HG02623 (cell line): ENCODE measurements around the gene BFSP2.
"Not testable (repeated sequence)": the region's sequence is repeated elsewhere in the genome, so short reads cannot be mapped to it uniquely, and the experiment has no call there.

ENCODE experiments used
- ATAC-seq: cut with Tn5 transposase; IDR thresholded peaks from one replicate; pipeline ENCODE4 v1.9.1; 2021; ENCODE audit warnings: moderate library complexity; ENCODE audit not compliant: unreplicated experiment

BFSP2 gene

DNA sequence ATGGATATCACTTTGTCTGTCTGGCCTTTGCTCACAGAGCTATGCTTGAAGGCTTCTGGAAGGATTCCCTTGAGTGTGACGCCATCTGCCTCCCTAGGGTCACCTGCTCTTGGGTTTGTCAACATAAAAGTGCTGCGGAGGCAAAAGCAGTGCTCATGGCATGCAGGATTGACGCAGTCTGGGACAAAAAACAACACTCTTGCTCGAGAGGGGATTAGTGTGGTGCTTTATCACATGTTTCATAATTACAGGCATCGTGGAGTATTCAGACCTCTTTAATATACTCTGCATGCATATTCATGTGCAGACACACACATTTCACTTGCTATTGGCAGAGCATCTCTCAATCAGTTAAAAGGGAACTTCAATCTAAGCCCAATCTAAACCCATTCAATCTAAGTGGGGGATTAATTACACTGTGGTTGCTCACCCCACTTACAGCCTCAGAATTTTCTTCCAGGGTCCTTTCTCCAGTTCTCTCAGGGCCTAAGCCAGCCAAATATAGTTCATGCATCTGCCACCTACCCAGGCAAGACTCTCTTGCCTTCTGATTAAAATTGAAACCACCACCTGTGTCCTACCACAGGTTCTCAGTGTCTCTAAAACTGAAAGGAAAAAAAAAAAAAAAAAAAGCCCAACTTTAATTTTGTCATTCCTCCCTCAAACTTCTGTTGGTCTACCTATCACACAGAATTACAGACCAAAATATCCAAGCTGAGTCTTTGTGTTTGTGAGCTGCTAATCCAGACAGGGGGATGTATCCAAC, 75.6 kb downstream of the BFSP2 start:
- peak; percentile 59 for ATAC-seq

DNA sequence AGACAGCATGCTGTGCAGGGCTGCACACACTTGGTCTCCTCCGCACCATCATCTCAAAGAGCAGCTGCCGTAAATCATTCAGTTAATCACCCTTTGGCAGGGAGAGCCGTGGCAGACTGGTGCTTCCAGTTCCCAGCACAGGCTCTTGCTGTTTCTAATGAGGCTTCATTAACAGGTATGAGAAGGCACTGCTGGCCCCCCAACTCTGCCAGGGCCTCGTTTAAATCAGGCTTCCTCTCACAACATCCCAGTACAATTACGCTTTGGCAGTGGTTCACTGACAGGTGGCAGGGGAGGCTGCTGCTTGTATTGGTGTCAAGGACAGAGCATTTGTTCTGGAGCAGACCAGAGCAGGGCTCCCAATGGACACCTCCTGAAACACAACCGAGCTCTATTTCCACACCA, 77.1 kb downstream of the BFSP2 start:
- no peak for ATAC-seq

DNA sequence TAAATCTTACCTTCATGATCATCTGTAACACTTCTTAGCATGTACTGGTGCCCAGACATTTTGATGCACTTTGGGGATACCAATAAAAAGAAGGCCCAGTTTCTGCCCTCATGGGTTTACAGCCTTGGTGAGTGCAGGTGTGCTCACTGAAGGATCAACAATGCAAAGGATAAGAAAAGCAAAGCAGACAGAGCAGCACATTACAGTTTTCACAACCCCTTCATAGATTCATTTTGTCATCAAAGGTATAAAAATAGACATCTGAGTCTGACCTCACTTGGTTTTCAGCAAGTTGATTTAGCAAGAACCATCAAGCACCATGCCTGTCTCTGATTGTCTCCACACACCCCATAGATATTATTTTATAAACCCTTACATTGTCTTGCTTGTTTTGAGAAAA, 77.6 kb downstream of the BFSP2 start:
- ATAC-seq = peak; percentile 34

DNA sequence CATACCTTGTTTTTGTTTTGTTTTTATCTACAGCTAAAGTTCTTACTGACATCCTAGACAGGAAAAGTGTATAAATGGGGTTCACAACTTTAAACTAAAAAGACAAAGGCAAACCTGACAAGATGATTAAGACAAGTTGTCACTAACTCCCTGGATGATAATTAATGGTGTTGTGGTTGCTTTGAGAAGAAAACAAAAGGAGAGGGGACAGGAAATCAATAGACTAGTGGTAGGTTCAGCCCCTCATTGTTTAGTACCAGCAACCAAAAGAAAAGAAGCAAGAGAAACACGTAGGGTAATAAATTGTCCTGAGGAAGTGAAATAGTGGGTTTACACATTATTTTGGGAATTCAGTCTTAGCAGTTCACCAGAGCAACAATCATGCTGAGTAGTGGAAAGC, 78.8 kb downstream of the BFSP2 start:
- no peak for ATAC-seq

DNA sequence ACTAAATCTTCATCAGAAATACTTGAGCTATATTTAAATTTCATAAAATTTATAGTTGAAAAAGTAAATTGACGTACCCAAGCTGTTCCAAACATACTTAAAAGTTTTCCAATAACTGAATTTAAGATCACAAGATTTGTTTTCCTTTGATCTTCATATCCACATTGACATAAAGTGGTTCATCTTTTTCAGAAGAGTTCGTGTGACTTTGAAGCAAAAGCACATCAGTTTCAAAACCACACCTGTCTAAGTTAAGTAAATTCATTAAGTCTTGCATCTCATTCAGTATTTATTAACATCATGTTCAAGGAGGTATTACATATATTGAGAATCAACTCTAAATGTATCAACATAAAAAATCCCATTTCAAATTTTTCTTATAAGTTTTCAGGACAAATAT, 79.5 kb downstream of the BFSP2 start:
- no peak for ATAC-seq

DNA sequence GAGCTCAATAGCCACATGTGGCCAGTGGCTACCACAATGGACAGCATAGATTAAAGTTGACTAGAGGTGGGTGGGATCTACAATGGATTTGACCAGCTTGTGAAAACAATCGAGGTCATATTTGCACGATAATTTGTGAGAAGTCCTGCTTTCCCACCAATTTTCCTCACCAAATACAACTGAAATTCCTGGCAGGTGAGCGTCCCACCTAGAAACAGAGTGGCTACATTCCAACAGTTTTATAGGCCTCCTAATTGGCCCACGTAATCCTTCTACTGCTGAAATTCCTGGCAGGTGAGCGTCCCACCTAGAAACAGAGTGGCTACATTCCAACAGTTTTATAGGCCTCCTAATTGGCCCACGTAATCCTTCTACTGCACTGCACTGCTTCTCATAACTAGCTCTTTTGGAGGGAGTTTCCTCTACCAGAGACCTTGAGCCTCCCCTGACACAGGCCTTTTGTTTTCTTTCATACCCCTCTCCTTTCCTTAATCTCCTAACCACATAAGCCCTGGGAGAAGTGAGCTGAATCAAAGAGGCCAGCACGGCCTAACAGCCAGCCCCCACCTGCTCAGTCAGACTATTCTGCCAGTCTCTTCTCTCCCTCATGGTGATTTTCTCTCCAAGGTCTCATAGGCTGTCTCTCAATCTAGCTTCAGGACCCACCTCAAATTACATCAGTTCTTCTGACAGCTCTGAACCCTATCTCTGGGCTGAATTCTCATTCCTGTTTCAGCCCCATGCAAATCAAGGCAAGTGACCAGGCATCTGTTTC, 80.2 kb downstream of the BFSP2 start:
- peak; percentile 54 for ATAC-seq

DNA sequence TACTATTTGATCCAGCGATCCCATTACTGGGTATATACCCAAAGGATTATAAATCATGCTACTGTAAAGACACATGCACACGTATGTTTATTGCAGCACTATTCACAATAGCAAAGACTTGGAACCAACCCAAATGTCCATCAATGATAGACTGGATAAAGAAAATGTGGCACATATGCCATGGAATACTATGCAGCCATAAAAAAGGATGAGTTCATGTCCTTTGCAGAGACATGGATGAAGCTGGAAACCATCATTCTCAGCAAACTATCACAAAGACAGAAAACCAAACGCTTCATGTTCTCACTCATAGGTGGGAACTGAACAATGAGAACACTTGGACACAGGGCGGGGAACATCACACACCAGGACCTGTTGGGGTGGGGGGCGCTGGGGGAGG, 82.6 kb downstream of the BFSP2 start:
- not testable (repeated sequence) for ATAC-seq

DNA sequence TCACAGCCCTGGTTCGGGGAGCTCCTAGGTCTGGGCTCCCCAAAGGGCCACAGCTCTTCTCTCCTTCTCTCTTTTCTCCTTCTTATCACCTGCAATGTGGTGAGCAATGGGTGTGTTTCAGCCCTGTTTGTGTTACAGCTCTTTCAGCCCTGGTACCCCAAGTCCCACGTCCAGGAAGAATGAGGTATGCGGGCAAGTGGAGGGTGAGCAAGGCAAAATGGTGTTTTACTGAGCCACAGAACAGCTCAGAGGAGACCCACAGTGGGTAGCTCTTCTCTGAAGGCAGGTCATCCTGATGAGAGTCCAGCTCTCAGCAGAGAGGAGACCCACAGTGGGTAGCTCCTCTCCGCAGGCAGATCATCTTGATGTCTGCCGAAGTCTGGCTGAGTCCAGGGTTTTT, 86.8 kb downstream of the BFSP2 start:
- ATAC-seq = no peak

DNA sequence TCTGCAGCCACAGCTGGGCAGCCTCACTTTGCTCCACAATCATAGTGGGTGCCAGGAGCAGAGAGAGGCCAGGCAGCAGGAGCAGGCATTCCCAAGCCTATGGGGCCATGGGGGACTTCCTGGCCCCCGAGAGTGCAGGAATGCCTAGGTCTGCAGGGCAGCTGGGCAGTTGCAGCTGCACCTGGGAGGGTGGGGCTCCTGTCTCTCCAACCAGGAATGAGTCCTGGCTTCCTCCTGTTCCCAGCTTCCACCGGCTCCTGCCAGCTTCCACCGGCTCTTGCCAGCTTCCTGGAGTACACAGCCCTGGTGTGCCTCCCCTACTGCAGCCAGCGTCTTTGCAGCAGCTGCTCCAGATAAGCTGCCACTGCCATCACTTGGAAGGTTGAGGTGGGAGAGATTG, 87.3 kb downstream of the BFSP2 start:
- ATAC-seq = no peak

DNA sequence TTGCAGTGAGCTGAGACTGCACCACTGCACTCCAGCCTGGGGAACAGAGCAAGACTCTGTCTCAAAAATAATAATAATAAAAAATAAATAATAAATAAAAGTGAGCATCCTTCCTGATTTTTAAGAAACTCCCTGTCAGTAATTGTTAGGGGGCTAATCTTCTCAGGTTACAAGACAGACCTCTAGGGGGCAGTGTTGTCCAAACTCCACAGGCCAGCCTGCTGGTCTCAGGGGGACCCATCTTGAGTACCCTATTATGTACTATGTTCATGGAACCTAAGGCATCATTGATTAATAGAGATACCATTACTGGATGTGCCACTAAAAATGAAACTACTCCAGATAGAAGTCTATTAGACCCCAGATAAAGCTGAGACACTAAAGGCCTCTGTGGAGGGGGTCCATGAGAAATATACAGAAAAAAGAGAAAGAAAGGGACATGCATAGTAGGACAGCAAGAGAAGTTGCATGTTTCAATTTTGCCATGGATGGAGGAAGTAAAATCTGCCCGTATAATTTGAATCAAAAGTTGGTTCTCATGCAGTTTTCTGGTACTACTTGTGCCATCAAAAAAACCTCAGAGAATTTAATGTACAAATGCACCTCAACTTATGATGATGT, 88.2 kb downstream of the BFSP2 start:
- ATAC-seq = no peak

DNA sequence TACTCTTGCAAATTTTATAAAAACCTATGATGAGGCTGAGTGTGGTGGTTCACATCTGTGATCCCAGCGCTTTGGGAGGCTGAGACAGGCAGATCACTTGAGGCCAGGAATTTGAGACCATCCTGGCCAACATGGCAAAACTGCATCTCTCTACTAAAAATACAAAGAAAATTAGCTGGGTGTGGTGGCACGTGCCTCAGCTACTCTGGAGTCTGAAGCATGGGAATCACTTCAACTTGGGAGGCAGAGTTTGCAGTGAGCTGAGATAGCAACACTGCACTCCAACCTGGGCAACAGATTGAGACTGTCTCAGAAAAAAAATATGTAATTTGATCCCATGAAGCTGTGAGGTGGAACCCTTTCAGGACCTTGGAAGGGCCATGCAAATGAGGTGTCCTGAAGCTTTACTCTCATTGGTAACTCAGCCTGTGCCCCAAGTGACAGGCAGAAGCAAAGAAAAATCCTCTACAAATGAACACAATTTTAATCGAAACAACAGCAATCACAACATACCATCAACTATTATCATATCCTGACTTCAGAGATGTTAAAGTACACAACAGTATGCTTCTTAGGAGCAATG, 89.0 kb downstream of the BFSP2 start:
- ATAC-seq = no peak

DNA sequence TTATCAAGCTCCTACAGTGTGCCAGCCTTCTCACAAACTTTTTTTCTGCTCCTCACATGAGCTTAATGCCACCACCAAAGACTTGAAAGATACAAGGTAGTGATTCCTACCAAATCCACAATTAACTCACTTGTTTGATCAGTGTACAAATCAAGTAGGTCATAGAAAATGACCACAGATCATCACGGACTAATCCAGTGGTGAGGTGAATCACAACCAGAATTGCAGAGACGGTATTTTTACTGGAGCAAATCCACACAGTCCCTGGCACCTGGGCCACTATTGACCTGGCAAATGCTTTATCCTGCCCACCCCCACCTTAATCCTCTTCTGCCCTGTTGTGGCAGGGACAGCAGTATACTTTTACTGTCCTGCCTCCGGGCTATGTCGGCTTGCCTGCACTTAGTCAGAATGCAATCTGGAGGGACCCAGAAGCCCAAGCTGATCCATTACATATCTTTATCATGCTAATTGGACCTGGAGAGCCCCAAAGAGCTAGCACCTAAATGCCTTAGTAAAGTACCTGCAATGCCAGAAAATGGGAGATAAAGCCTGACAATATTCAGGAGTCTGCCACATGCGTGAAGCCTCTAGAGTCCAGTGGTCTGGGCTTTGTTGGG, 89.7 kb downstream of the BFSP2 start:
- ATAC-seq = no peak

DNA sequence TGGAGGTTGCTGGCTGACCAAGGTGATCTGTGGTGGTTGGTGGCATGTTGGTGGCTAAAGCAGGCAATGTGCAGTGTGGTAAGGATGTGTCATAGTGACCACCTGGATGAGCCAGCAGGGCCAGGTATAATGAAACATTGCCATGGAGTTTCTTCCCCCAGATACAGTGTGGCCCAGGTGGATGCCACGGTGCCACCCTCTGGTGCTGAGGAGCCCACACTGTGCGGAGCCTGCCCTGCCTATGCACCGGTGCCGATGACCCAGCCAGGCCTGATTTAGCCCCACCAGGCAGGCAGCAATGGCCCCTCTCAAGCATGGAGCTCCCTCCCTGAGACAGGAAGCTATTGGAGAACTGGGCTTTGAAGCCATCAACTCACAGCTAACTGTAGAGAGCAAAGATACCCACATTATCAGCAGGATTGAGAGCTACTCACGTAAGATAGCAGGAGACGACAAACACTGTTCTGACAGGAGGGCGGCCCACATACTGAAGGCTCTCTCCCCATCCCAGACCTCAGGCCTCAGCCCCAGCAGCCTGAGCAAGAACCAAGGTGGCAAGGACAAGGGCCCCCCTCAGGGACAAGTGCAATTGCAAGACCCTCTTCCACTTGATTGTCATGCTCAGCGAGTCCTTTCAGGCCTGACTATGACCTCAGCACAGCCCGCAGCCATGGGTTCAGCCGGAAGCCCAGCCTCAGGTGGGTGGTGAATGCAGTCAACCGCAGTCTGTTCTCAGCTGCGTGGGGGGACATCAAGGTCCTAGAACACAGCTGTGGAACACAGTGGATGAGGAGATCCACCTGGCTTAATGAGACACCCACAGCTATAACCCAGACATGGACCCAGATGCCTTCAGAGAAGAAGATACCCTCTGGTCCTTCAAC, 90.9 kb downstream of the BFSP2 start:
- ATAC-seq = peak; percentile 85

DNA sequence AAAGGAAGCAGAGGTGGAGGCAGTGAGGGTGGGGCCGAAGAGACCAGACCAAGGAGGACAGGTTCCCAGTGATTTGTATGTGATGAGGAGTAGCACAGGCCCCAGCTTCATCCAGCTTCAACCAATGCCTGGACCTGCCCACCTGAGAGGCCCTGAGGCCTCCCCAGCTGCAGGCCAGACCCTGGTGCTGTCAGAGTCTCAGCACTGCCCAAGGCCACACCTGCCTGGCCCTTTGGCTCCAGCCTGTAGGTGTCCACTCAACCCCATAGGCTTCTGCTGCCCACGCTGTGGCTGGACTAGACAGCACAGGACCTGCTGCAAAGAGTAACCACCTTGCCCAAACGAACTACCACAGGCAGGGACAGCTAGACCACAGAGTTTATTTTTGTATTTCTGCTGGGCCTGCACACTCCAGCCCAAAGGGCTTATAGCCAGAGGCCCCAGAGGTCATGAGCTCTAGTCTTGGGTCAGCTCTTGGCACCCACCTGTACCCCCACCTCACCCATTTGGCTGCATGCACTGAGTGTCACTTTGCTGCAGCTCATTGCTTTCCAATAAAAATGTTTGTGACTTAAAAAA, 91.7 kb downstream of the BFSP2 start:
- peak; percentile 13 for ATAC-seq

DNA sequence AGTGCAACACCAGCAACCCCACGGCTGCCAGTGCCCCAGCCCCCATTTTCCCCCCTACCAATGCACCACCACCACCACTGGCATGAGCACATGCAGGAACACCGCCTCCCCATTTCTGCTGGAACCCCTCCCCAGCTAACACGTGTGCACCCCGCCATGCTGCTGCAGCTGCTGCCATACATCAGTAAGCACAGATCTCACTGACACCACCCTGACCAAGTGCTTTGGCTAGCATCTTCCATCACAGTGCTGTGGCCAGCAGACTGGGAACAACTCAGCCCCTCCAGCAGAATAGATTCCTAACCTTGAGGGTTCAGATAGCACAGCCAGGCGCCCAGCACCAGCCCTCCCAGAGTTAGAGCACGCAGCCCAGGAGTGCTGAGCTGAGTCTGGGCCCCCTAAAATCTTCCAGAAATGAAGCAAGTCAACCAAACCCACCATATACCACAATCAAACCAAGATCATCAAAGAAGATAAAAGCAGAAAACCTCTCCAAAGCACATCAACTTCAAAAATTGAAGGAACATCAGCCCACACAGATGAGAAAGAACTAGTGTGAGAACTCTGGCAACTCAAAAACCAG, 92.4 kb downstream of the BFSP2 start:
- ATAC-seq = no peak

DNA sequence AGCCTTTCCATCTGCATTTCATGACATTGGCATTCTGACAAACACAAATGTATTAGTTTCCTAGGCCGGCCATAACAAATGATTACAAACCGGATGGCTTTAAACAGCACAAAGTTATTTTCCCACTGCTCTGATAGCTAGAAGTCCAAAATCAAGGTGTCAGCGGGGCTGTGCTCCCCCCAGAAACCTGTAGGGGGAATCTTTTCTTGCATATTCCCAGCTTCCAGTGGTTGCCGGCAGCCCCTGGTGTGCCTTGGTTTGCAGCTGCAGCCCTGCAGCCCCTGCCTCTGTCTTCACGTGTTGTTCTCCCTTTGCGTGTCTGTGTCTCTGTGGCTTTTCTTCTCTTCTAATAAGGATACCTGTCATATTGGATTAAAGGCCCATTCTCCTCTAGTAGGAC, 94.6 kb downstream of the BFSP2 start:
- no peak for ATAC-seq

DNA sequence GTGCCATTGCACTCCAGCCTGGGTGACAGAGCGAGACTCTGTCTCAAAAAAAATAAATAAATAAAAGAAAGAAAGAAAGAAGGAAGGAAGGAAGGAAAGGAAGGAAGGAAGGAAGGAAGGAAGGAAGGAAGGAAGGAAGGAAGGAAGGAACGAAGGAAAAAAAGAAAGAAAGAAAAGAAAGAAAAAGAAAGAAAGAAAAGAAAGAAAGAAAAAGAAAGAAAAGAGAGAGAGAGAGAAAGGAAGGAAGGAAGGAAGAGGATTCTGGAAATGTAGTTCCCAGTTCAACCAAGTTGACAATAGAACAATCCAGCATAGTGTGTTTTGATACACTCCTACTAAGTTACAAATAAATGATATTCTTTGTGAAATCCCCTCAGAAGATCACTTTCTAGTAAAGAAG, 102.7 kb downstream of the BFSP2 start:
- not testable (repeated sequence) for ATAC-seq

DNA sequence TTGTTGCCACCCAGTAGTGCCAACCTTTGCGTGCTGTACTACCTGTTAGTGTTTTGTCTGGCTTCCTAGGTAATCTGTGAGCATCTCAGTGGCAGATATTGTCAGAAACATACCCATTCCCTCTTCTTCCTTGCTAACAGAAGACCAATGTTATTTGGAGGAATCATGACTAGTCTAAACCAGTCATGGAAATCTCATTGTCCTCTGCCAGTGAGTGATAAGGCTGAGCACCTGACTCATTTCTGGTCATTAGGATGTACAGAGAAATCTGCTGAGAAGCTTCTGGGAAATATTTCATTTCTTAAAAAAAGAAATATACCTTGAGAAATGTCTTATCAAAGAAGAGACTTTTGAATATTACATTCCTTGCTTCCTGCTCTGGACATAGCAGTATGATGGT, 103.6 kb downstream of the BFSP2 start:
- ATAC-seq = no peak

DNA sequence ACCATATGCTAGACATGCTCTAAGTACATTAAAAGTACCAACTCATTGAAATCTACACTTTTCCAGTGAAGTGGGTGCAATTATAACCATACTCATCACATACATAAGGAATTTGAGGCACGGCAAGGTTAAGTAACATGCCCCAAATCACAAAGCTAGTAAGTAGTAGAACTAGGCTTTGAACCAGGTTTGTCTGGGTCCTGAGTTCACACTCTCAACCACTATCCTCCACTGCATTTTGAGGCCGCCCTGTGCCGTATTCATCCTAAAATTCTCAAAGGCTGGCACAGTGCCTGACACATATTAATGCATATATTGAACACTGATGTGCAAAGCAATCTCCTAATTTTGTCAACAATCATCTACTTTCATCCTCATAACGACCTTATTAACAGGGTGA, 104.9 kb downstream of the BFSP2 start:
- no peak for ATAC-seq

DNA sequence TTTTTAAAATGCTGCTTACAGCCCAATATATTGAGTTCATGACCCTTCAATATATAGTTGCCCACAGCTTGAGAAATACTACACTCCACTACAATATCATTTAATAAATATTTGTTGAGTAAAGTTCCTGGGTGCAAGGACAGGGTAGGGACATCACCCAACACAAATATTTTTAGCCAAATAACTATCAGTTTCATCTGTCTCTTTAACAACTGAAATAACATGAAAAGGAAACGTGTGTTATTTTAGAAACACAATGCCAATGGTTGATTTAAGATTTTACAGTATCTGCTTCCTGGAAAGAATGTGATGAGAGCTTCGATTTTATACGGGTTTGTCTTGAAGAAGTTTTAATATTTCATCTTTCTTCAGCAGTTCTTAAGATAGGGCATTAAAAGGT, 106.0 kb downstream of the BFSP2 start:
- peak; percentile 43 for ATAC-seq
